Kidney (tissue), 14 donors: ENCODE data around the gene SKI. TPM values are rescaled to one million over a fixed set of nuclear protein-coding genes. Genes with fewer than 3 reads are reported as not detected.

Experiments used
- DNase-seq, 5 donors: peaks; one replicate each; pipeline ENCODE4 v3.0.0-alpha.2; 2013 to 2020
- FAIRE-seq: peaks from 2 replicates; lab custom pipeline; 2012; peaks lifted over from hg19 to GRCh38; lab: Jason Lieb, UNC
- H3K27ac ChIP-seq, 2 donors: one replicate each; pipeline ENCODE4 v1.7.0; 2013; ENCODE audit warnings: low read depth in 2 of 2, low read length in 2 of 2, inconsistent platforms in 1 of 2
- H3K27me3 ChIP-seq: one replicate; pipeline ENCODE4 v1.7.1; 2013; ENCODE audit warnings: low read length, inconsistent platforms; ENCODE audit not compliant: control insufficient read depth, insufficient read depth
- H3K36me3 ChIP-seq, 3 donors: one replicate each; pipeline versions ENCODE4 v1.7.0 to v1.7.1; 2013; ENCODE audit warnings: low read length in 3 of 3, control low read depth in 1 of 3, inconsistent platforms in 1 of 3; ENCODE audit not compliant: insufficient read depth in 3 of 3, control insufficient read depth in 2 of 3
- H3K4me1 ChIP-seq, 3 donors: one replicate each; pipeline versions ENCODE4 v1.7.0 to v1.7.1; 2013; ENCODE audit warnings: low read length in 3 of 3, inconsistent platforms in 1 of 3, low read depth in 1 of 3; ENCODE audit not compliant: control insufficient read depth in 2 of 3, insufficient read depth in 2 of 3
- H3K4me3 ChIP-seq, 3 donors: one replicate each; pipeline versions ENCODE4 v1.7.0 to v1.8.1; 2013; ENCODE audit warnings: low read length in 3 of 3, control low read depth in 1 of 3, inconsistent platforms in 1 of 3
- H3K9ac ChIP-seq, 3 donors: one replicate each; pipeline versions ENCODE4 v1.7.0 to v1.7.1; 2013; ENCODE audit warnings: low read length in 3 of 3, control low read depth in 1 of 3, inconsistent platforms in 1 of 3
- H3K9me3 ChIP-seq, 3 donors: one replicate each; pipeline versions ENCODE4 v1.7.0 to v1.7.1; 2013; ENCODE audit warnings: low read length in 3 of 3, control low read depth in 1 of 3, inconsistent platforms in 1 of 3; ENCODE audit not compliant: control insufficient read depth in 2 of 3, insufficient read depth in 1 of 3
- intact Hi-C: fragments of 100-400 bp; cut with DNase I; formaldehyde crosslinking; loops from one replicate; pipeline ENCODE4 v1.11.1; 2022
- polyA plus RNA-seq: library from polyadenylated mRNA; stranded (reverse); fragments of 350-450 nt; fragmentation: Illumina TruSeq; extraction: RNeasy Lipid Tissue Mini Kit (QIAGEN cat#74804); gene quantifications from one replicate; pipeline ENCODE4 v1.2.3, GENCODE V29; 2014; ENCODE audit warnings: low read depth, low replicate concordance; ENCODE audit not compliant: insufficient read depth
- total RNA-seq: library from RNA; stranded (reverse); fragmentation: NEBNext Ultra II Directional; extraction: Animal tissue kit (Norgen Biotek cat#: 25700); gene quantifications from one replicate; pipeline ENCODE4 v1.2.1, GENCODE V29; 2021
- TF ChIP-seq, protein P1 (sequence below): IDR thresholded peaks from 3 replicates; pipeline ENCODE4 v1.5.1; 2012; ENCODE audit warnings: mild to moderate bottlenecking, moderate library complexity, borderline replicate concordance; ENCODE audit not compliant: insufficient read depth; ENCODE audit errors: extremely low read depth
- donor health status: control.
- donor health status: control.
- donor health status: control.
- donor health status: control.
- donor health status: control.
- donor health status: DM: yes; HTN: yes; CAD: no.
- donor health status: Normal renal cell carcinoma (clear cell type).

Gene SKI
- total and polyA plus RNA-seq, 2 donors from 2014 or later, result 9.2 to 78.6 TPM

DNA sequence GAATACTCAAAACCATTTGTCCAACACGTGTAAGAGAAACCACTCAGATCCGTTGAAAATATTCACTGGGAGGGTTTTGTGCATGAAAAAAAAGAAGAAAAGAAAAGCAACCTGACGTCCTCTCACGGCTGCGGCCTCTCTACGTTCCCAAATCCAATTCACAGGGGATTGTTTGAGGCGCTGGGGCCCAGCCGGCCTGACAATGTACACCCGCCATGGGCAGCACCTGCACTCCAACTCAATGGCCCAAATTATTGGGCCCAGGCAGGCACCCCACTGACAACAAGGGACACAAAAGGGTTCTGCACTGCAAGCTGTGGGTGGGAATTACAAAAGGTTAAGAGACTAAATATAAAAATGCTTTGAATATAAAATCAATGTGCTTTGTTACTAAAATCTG, 121.7 kb downstream of the SKI start:
- no peak for FAIRE-seq
- Histone ChIP-seq H3K27ac (no peak overlapping the region), H3K4me3 (no peak overlapping the region), H3K4me1 (peaks cover 0 to 2% (median 0%) of the 10 kb centered on the region in 3 donors), H3K36me3 (no peaks in the 10 kb centered on the region), H3K9me3 (no peaks in the 10 kb centered on the region), H3K9ac (no peak overlapping the region), H3K27me3 (no peaks in the 10 kb centered on the region)
- peak in 1 of 5 donors; percentile 26 for DNase-seq
- TF ChIP-seq, protein P1, sequence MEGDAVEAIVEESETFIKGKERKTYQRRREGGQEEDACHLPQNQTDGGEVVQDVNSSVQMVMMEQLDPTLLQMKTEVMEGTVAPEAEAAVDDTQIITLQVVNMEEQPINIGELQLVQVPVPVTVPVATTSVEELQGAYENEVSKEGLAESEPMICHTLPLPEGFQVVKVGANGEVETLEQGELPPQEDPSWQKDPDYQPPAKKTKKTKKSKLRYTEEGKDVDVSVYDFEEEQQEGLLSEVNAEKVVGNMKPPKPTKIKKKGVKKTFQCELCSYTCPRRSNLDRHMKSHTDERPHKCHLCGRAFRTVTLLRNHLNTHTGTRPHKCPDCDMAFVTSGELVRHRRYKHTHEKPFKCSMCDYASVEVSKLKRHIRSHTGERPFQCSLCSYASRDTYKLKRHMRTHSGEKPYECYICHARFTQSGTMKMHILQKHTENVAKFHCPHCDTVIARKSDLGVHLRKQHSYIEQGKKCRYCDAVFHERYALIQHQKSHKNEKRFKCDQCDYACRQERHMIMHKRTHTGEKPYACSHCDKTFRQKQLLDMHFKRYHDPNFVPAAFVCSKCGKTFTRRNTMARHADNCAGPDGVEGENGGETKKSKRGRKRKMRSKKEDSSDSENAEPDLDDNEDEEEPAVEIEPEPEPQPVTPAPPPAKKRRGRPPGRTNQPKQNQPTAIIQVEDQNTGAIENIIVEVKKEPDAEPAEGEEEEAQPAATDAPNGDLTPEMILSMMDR, result no peak
- intact Hi-C loops, result no loop called here

GRCh38 chr1:2350501-2350900, 122.4 kb downstream of the SKI start:
- H3K9me3 ChIP-seq, result no peaks in the 10 kb centered on the region
- H3K27ac ChIP-seq, result no peak overlapping the region
- DNase-seq (peak in 2 of 5 donors; percentile 30 to 51), FAIRE-seq (no peak)
- intact Hi-C loops, result no loop called here
- H3K9ac ChIP-seq, result no peak overlapping the region
- H3K27me3 ChIP-seq, result no peaks in the 10 kb centered on the region
- H3K36me3 ChIP-seq, result no peaks in the 10 kb centered on the region
- no peak overlapping the region for H3K4me3 ChIP-seq
- peaks cover 0 to 2% (median 0%) of the 10 kb centered on the region in 3 donors for H3K4me1 ChIP-seq
- TF ChIP-seq, protein P1, result no peak

GRCh38 chr1:2350911-2351655, 123.0 kb downstream of the SKI start:
- Histone ChIP-seq H3K27ac (no peak overlapping the region), H3K9ac (no peak overlapping the region), H3K27me3 (no peaks in the 10 kb centered on the region), H3K4me1 (peaks cover 0 to 2% (median 0%) of the 10 kb centered on the region in 3 donors), H3K36me3 (no peaks in the 10 kb centered on the region), H3K9me3 (no peaks in the 10 kb centered on the region), H3K4me3 (no peak overlapping the region)
- FAIRE-seq (no peak), DNase-seq (peak in 2 of 5 donors; percentile 42 to 66)
- TF ChIP-seq, protein P1, result no peak
- intact Hi-C loops, result no loop called here
